Panc1 (cell line): Measurements from ENCODE around the gene TMEM115. TPM values are rescaled to one million over a fixed set of nuclear protein-coding genes. Genes with fewer than 3 reads are reported as not detected.

Experiments used
- ATAC-seq: fragments of 200-7000 bp; cut with Tn5 transposase; 2 replicates; pipeline ENCODE4 v1.9.1; 2020; ENCODE audit warnings: mild to moderate bottlenecking, moderate library complexity
- Bru-seq: library from RNA; stranded (reverse); fragments of 400-500 nt; gene quantifications from one replicate; lab custom pipeline; 2021; lab: Mats Ljungman, UMichigan
- BruChase-seq, 2 experiments: library from RNA; stranded (reverse); fragments of 400-500 nt; gene quantifications; one replicate each; lab custom pipeline; 2021; lab: Mats Ljungman, UMichigan
- BruUV-seq: library from RNA; stranded (reverse); fragments of 400-500 nt; replicated peaks from 2 replicates; lab custom pipeline; 2021; lab: Mats Ljungman, UMichigan
- CTCF ChIA-PET: fragments of 300-600 bp; sonication (Branson Sonifier 250); formaldehyde crosslinking; loops from one replicate; lab custom pipeline; 2022; ENCODE audit warnings: antibody characterized with exemption; lab: Charles Lee
- POLR2A ChIA-PET: fragments of 300-600 bp; sonication (Branson Sonifier 250); formaldehyde crosslinking; loops from one replicate; lab custom pipeline; 2022; ENCODE audit warnings: antibody characterized with exemption; lab: Charles Lee
- DNase-seq: peaks from one replicate; pipeline ENCODE4 v3.0.0-alpha.2; 2010; ENCODE audit warnings: low read depth, low spot score
- H3K27ac ChIP-seq: 2 replicates; pipeline ENCODE4 v1.5.1; 2011; ENCODE audit warnings: mild to moderate bottlenecking, low read length, inconsistent platforms
- H3K27me3 ChIP-seq: fragments of 200-500 bp; sonication (Bioruptor generic); 2 replicates; pipeline ENCODE4 v1.6.0; 2014; ENCODE audit warnings: low read length, inconsistent platforms; ENCODE audit not compliant: control insufficient read depth, insufficient read depth
- H3K36me3 ChIP-seq: fragments of 200-500 bp; sonication (Bioruptor generic); 2 replicates; pipeline ENCODE4 v1.5.1; 2014; ENCODE audit warnings: inconsistent platforms, mild to moderate bottlenecking, low read length, moderate library complexity; ENCODE audit not compliant: control insufficient read depth, insufficient read depth
- H3K4me1 ChIP-seq: 2 replicates; pipeline ENCODE4 v1.5.1; 2011; ENCODE audit warnings: inconsistent platforms, mild to moderate bottlenecking, low read length, moderate library complexity; ENCODE audit not compliant: control insufficient read depth, insufficient read depth
- H3K4me3 ChIP-seq, 2 experiments: 2 replicates each; pipeline ENCODE4 v1.5.1; 2011 to 2012; ENCODE audit warnings: low read depth in 2 of 2, low read length in 2 of 2, mild to moderate bottlenecking in 2 of 2, inconsistent platforms in 1 of 2, moderate library complexity in 1 of 2
- H3K9me3 ChIP-seq: fragments of 200-500 bp; sonication (Bioruptor generic); 2 replicates; pipeline ENCODE4 v1.5.1; 2014; ENCODE audit warnings: low read depth, mild to moderate bottlenecking, inconsistent platforms, low read length, moderate library complexity; ENCODE audit not compliant: control insufficient read depth, insufficient read depth
- CTCF ChIP-seq: fragments of 450-650 bp; IDR thresholded peaks from 2 replicates; pipeline ENCODE4 v1.5.1; 2017; ENCODE audit warnings: mild to moderate bottlenecking
- POLR2AphosphoS5 ChIP-seq: IDR thresholded peaks from 2 replicates; pipeline ENCODE4 v1.6.1; 2012; ENCODE audit warnings: mild to moderate bottlenecking, low read depth, low read length, moderate library complexity
- REST ChIP-seq, 2 experiments: IDR thresholded peaks; 2 replicates each; pipeline ENCODE4 v1.6.1; 2011 to 2012; ENCODE audit warnings: low read depth in 2 of 2, control low read depth in 1 of 2, low read length in 1 of 2, mild to moderate bottlenecking in 1 of 2, moderate library complexity in 1 of 2; ENCODE audit not compliant: insufficient read depth in 1 of 2
- SIN3A ChIP-seq: IDR thresholded peaks from 2 replicates; pipeline ENCODE4 v1.6.1; 2012; ENCODE audit warnings: low read depth, mild to moderate bottlenecking, low read length, moderate library complexity, borderline replicate concordance; ENCODE audit not compliant: insufficient read depth
- TCF7L2 ChIP-seq: IDR thresholded peaks from 2 replicates; pipeline ENCODE4 v1.6.1; 2011; ENCODE audit warnings: mild to moderate bottlenecking, low read depth, low read length, inconsistent platforms
- in situ Hi-C: cut with HindIII; loops from 2 replicates; pipeline ENCODE4 v1.10.0; 2016; ENCODE audit warnings: low sequenced_read_pairs, low pct_unique_long_range_greater_than_20kb
- intact Hi-C: fragments of 100-400 bp; cut with micrococcal nuclease; formaldehyde crosslinking; loops from one replicate; pipeline ENCODE4 v1.10.0; 2022; ENCODE audit not compliant: unreplicated experiment
- long read RNA-seq: library from polyadenylated mRNA; unstranded; transcript quantifications from one replicate; pipeline ENCODE4 v2.0.0, GENCODE V29; 2021; ENCODE audit not compliant: unreplicated experiment
- polyA plus RNA-seq: library from polyadenylated mRNA; unstranded; fragments of >200 nt; gene quantifications from one replicate; pipeline ENCODE4 v1.2.1, GENCODE V29; 2012; ENCODE audit warnings: missing spikeins; ENCODE audit not compliant: insufficient read length
- total RNA-seq: library from RNA; stranded (reverse); gene quantifications from one replicate; pipeline ENCODE4 v1.2.1, GENCODE V29; 2021; ENCODE audit not compliant: unreplicated experiment

The TMEM115 gene
- total RNA-seq = 30.2 TPM
- polyA plus RNA-seq = 36.2 TPM
- percentile 60 among the genes with signal in this experiment for Bru-seq, nascent RNA
- BruChase-seq, experiment 1, labeled RNA remaining after a 2-hour chase = percentile 77 among the genes with signal in this experiment
- percentile 77 among the genes with signal in this experiment for BruChase-seq, experiment 2, labeled RNA remaining after a 6-hour chase
- long read RNA-seq, transcript TMEM115-201 (2 exons, 2,197 nt) = major isoform, 68 of 73 reads
- long read RNA-seq, partial matches to known transcripts = 5 of 73 reads
- long read RNA-seq, other reads (novel, unspliced or antisense) = 0 of 73 reads

GRCh38 chr3:50358911-50359759 lies at the start of gene TMEM115:
Gene TMEM115 (minus strand): TSS chr3:50359521. CDS start chr3:50359063, 458 bp downstream.
- peak; percentile 87 for DNase-seq
- ATAC-seq = peak; percentile 99
- Histone ChIP-seq H3K4me1 (peaks cover 14% of the 10 kb centered on the region), H3K4me3 (peak within 1 kb of the TSS; percentile 71 to 79), H3K9me3 (no peaks in the 10 kb centered on the region), H3K27me3 (no peaks in the 10 kb centered on the region), H3K27ac (peak within 1 kb of the TSS; percentile 81), H3K36me3 (no peaks in the 10 kb centered on the region)
- in situ Hi-C loops (no loop called here), intact Hi-C loops (no loop called here)
- ChIA-PET CTCF (no interaction called here), POLR2A (no interaction called here)
- BruUV-seq = TSS peak; percentile 86
- TF ChIP-seq SIN3A = no peak
- TF ChIP-seq TCF7L2 = no peak
- no peak for TF ChIP-seq REST (IDR thresholded peaks at IDR 0.05; ENCODE audit: insufficient read depth in 1 of 2, low read depth in 2 of 2, low read length in 1 of 2)
- TF ChIP-seq CTCF = no peak
- TF ChIP-seq POLR2AphosphoS5 = peak; percentile 52; the same call in 1 of the 2 replicates

GRCh38 chr3:50408443-50408944 lies 49.2 kb upstream of the TMEM115 start:
- in situ Hi-C loops (no loop called here), intact Hi-C loops (no loop called here)
- H3K27ac ChIP-seq = no peak overlapping the region
- ATAC-seq (no peak), DNase-seq (no peak)
- H3K27me3 ChIP-seq = no peaks in the 10 kb centered on the region
- CTCF ChIA-PET = no interaction called here
- H3K4me1 ChIP-seq = no peaks in the 10 kb centered on the region
- no peak overlapping the region for H3K4me3 ChIP-seq
- H3K9me3 ChIP-seq = no peaks in the 10 kb centered on the region
- no peaks in the 10 kb centered on the region for H3K36me3 ChIP-seq
- no TSS peak for BruUV-seq
- POLR2A ChIA-PET = no interaction called here
- no peak for TF ChIP-seq SIN3A
- no peak for TF ChIP-seq TCF7L2
- no peak for TF ChIP-seq POLR2AphosphoS5
- TF ChIP-seq REST (IDR thresholded peaks at IDR 0.05; ENCODE audit: insufficient read depth in 1 of 2, low read depth in 2 of 2, low read length in 1 of 2) = no peak
- TF ChIP-seq CTCF = no peak
